Calu3 (cell line): ENCODE measurements around the gene HEMGN. TPM values are rescaled to one million over a fixed set of nuclear protein-coding genes. Genes with fewer than 3 reads are reported as not detected.

Experiments used
- BruUV-seq: library from RNA; stranded (reverse); fragments of 400-500 nt; replicated peaks from 2 replicates; lab custom pipeline; 2021; lab: Mats Ljungman, UMichigan
- CTCF ChIA-PET: fragments of 300-600 bp; sonication (Branson Sonifier 250); formaldehyde crosslinking; loops from one replicate; lab custom pipeline; 2022; ENCODE audit warnings: antibody characterized with exemption; lab: Charles Lee
- DNase-seq: peaks from one replicate; pipeline ENCODE4 v3.0.0; 2022
- H3K27ac Mint-ChIP-seq: one replicate; pipeline ENCODE4 v1.8.0; 2022; ENCODE audit warnings: mixed read lengths; ENCODE audit not compliant: unreplicated experiment
- H3K27me3 Mint-ChIP-seq: one replicate; pipeline ENCODE4 v1.8.0; 2022; ENCODE audit warnings: mixed read lengths; ENCODE audit not compliant: unreplicated experiment
- H3K36me3 Mint-ChIP-seq: one replicate; pipeline ENCODE4 v1.8.0; 2022; ENCODE audit warnings: mild to moderate bottlenecking, moderate library complexity, mixed read lengths; ENCODE audit not compliant: insufficient read depth, unreplicated experiment
- H3K4me1 Mint-ChIP-seq: one replicate; pipeline ENCODE4 v1.8.0; 2022; ENCODE audit warnings: mild to moderate bottlenecking, low read depth, mixed read lengths; ENCODE audit not compliant: unreplicated experiment
- H3K4me3 Mint-ChIP-seq: one replicate; pipeline ENCODE4 v1.8.0; 2022; ENCODE audit warnings: mild to moderate bottlenecking, low read depth, moderate library complexity, mixed read lengths; ENCODE audit not compliant: unreplicated experiment
- H3K9me3 Mint-ChIP-seq: one replicate; pipeline ENCODE4 v1.8.0; 2022; ENCODE audit warnings: low read depth, mixed read lengths; ENCODE audit not compliant: unreplicated experiment
- intact Hi-C: fragments of 100-400 bp; cut with micrococcal nuclease; formaldehyde crosslinking; loops from one replicate; pipeline ENCODE4 v1.10.0; 2022; ENCODE audit not compliant: unreplicated experiment
- total RNA-seq: library from RNA; stranded (reverse); gene quantifications from 2 replicates; pipeline ENCODE4 v1.2.3, GENCODE V29; 2022
- TF ChIP-seq, protein P1 (sequence below): fragments of 200-600 bp; IDR thresholded peaks from one replicate; pipeline ENCODE4 v1.8.0; 2022; ENCODE audit warnings: antibody characterized with exemption; ENCODE audit not compliant: unreplicated experiment

HEMGN gene
- total RNA-seq, 1 experiment from 2014 or later, result not detected

DNA sequence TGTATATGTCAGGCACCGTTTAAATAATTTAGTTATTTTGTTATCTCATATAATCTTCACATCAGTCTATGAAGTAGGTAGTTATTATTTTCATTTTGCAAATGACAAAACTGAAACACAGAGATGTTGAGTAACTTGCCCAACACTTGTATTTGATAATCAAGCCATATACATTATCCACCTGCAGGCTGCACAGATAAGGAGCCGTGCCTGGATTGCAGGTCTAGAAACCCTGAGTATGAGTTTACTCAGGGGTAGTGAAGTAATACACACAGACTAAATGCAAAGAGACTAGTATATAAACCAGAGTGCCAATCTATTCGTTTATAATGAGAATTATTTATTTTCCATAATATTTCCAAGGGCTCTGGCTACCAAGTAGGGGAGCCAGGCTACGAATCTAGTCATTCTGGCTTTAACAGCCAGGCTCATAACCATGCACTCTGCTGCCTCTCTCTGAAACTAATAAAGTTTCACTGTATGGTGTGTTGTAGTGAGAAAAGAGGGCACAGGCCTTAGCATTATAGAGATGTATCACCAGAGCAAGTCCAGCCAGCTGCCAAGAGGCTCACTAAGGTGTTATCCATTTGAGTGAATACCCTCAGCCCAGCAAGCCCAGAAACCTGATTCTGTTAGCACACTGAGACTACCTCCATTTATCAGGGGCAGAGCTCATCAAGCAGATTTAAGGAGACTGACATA lies 4.5 kb downstream of the HEMGN start:
- H3K27me3 Mint-ChIP-seq, result peaks cover 57% of the 10 kb centered on the region

DNA sequence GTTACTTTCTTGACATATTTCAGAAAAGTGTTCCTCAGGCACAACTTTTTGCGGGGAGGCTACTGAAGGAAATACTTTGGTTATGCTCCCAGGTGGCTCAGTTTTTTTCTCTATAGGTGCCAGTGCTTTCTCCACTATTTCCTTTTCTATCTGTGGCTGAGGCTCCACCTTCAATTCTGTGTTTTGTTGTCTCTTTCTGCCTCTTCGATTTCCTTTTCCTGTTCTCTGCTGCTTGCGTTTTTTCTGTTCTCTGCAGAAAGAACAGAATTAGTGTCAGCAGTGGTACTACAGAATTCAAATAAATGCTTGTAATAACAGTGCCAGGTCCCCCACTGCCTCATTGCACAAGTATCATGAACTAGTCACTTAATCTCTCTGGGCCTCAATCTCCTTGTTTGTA lies 7.0 kb downstream of the HEMGN start:
- Mint-ChIP-seq H3K4me1 (no peaks in the 10 kb centered on the region), H3K27ac (no peak overlapping the region), H3K36me3 (no peaks in the 10 kb centered on the region), H3K27me3 (peaks cover 41% of the 10 kb centered on the region), H3K9me3 (no peaks in the 10 kb centered on the region), H3K4me3 (no peak overlapping the region)
- DNase-seq, result no peak
- TF ChIP-seq, protein P1, sequence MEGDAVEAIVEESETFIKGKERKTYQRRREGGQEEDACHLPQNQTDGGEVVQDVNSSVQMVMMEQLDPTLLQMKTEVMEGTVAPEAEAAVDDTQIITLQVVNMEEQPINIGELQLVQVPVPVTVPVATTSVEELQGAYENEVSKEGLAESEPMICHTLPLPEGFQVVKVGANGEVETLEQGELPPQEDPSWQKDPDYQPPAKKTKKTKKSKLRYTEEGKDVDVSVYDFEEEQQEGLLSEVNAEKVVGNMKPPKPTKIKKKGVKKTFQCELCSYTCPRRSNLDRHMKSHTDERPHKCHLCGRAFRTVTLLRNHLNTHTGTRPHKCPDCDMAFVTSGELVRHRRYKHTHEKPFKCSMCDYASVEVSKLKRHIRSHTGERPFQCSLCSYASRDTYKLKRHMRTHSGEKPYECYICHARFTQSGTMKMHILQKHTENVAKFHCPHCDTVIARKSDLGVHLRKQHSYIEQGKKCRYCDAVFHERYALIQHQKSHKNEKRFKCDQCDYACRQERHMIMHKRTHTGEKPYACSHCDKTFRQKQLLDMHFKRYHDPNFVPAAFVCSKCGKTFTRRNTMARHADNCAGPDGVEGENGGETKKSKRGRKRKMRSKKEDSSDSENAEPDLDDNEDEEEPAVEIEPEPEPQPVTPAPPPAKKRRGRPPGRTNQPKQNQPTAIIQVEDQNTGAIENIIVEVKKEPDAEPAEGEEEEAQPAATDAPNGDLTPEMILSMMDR, result no peak
- intact Hi-C loops, result no loop called here
- CTCF ChIA-PET, result no interaction called here
- BruUV-seq, result no TSS peak

More for the DNA sequence above, 4.5 kb downstream of the HEMGN start:
- intact Hi-C loops, result no loop called here
- no peak for DNase-seq
- Mint-ChIP-seq H3K36me3 (no peaks in the 10 kb centered on the region), H3K4me3 (no peak overlapping the region), H3K4me1 (no peaks in the 10 kb centered on the region), H3K27ac (no peak overlapping the region), H3K9me3 (no peaks in the 10 kb centered on the region)
- TF ChIP-seq, protein P1, result no peak
- CTCF ChIA-PET, result no interaction called here
- no TSS peak for BruUV-seq

DNA sequence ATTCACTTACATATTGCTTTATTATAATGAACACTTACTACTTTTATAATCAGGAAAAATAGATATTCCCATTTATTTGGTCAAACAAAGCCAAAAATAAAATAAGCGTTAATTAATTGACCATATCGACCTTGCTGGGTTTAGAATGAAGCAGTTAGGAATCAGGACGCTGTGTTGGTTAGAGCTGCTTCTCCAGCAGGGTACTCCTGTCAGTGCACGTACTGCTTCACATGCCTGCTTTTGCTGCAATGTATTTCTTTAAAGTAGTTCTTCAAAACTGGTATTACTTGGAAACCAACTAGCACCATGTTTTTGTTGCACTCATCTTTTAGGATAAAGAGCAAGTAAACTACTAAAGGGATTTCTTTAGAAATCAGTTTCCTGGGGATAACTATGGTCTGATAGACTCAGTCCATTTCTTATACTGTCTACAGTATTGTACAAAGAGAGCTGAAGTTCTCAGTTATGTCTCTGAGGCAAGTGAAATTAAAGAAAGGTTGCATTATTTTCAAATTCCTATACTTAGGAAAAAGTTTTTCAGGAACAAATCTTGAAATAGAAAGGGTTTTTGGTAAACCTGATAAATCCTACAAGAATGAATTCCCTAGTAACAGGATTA lies 8.9 kb downstream of the HEMGN start:
- CTCF ChIA-PET, result no interaction called here
- Mint-ChIP-seq H3K4me3 (no peak overlapping the region), H3K4me1 (peaks cover 6% of the 10 kb centered on the region), H3K27me3 (peaks cover 22% of the 10 kb centered on the region), H3K9me3 (no peaks in the 10 kb centered on the region), H3K27ac (no peak overlapping the region), H3K36me3 (no peaks in the 10 kb centered on the region)
- TF ChIP-seq, protein P1, result no peak
- intact Hi-C loops, result no loop called here
- no TSS peak for BruUV-seq
- no peak for DNase-seq

DNA sequence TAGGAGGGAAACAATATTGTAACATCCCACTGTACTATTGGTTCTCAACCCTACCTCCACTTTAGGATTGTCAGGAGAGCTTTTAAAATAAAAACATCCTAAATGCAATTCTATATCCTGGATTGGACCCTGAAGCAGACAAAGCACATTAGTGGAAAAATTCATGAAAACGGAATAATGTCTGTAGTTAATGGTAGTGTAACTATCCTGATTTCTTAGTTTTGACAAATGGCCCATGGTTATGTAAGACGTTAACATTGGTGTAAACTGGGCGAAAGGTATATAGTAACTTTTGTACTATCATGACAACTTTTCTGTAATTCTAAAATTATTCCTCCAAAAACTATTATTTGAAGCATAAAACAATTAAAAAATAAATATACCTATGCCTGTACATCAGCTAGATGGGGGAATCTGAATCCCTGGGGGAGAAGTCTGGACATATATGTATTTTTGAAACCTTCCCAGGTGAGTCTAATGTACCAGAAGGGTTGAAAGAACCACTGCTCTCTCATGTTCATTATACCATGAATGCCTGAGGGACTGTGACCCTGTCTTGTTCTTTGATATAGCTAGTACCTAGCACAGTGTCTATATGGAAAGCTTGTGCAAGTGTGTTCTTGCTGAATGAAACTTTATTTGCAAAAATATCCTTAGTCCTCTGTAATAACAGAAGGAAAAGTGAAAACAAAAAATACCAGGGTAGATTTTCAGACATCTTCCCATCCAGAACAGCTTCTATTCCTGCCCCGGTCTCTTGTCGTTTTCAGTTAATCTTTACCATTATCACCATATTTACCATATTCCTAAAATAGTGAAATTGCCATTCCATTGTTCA lies 12.3 kb downstream of the HEMGN start:
- H3K9me3 Mint-ChIP-seq, result no peaks in the 10 kb centered on the region
- DNase-seq, result no peak
- no TSS peak for BruUV-seq
- intact Hi-C loops, result no loop called here
- H3K27me3 Mint-ChIP-seq, result peaks cover 12% of the 10 kb centered on the region
- CTCF ChIA-PET, result interaction anchor here (1.0 kb wide), 1 partner anchor 64 kb away, joined by 3 read pairs; no protein-coding TSS in a partner anchor
- no peak overlapping the region for H3K4me3 Mint-ChIP-seq
- TF ChIP-seq, protein P1, result no peak
- peaks cover 21% of the 10 kb centered on the region for H3K36me3 Mint-ChIP-seq
- H3K27ac Mint-ChIP-seq, result no peak overlapping the region
- H3K4me1 Mint-ChIP-seq, result peaks cover 19% of the 10 kb centered on the region
